GM20000 (cell line): ENCODE results near the gene TBRG4.

ENCODE experiments used
- DNase-seq: peaks from one replicate; pipeline ENCODE4 v3.0.0; 2012; ENCODE audit warnings: low spot score
- TF ChIP-seq, protein P1 (sequence below): IDR thresholded peaks from 2 replicates; pipeline ENCODE4 v1.5.1; 2012; ENCODE audit warnings: mild to moderate bottlenecking, control low read depth; ENCODE audit errors: extremely low read depth, missing control alignments

TBRG4 gene

GRCh38 chr7:45130910-45131309 lies 19.4 kb upstream of the TBRG4 start:
- TF ChIP-seq, protein P1, sequence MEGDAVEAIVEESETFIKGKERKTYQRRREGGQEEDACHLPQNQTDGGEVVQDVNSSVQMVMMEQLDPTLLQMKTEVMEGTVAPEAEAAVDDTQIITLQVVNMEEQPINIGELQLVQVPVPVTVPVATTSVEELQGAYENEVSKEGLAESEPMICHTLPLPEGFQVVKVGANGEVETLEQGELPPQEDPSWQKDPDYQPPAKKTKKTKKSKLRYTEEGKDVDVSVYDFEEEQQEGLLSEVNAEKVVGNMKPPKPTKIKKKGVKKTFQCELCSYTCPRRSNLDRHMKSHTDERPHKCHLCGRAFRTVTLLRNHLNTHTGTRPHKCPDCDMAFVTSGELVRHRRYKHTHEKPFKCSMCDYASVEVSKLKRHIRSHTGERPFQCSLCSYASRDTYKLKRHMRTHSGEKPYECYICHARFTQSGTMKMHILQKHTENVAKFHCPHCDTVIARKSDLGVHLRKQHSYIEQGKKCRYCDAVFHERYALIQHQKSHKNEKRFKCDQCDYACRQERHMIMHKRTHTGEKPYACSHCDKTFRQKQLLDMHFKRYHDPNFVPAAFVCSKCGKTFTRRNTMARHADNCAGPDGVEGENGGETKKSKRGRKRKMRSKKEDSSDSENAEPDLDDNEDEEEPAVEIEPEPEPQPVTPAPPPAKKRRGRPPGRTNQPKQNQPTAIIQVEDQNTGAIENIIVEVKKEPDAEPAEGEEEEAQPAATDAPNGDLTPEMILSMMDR, result no peak
- DNase-seq, result no peak

- no peak for DNase-seq
- TF ChIP-seq, protein P1, result no peak
Observed at GRCh38 chr7:45129906-45130305, 18.4 kb upstream of the TBRG4 start.

DNA sequence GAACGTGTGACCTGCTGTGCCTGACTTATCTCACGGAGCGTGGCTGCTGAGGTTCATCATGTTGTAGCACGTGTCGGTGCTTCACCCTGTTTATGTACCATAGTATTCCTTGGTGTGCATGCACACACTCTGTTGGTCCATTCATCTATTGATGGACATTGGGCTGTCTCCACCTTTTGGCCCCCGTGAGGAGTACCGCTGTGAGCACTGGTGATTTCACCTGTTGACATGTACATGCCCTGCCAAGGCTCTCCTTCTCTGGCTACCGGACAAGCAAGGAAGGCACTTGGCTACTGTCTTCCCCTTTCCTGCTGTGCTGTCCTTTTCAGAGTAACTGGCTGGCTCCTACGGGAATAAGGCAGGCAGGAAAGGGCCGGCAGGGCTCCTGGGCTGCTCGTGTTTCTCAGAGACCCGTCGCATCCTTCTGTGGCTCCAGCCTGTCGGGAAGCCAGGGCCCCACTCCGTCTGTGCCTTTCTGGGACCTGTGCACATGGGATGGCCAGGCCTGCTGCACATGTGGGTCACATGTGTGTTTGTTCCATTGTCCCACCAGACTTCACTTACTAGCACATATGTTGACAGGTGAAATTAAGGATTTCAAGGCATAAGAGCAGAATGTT lies 17.8 kb upstream of the TBRG4 start:
- TF ChIP-seq, protein P1, result no peak
- no peak for DNase-seq

GRCh38 chr7:45126920-45127319 lies 15.4 kb upstream of the TBRG4 start:
- TF ChIP-seq, protein P1, result no peak
- DNase-seq, result no peak

- TF ChIP-seq, protein P1, result no peak
- no peak for DNase-seq
Observed at GRCh38 chr7:45126201-45126600, 14.7 kb upstream of the TBRG4 start.

DNA sequence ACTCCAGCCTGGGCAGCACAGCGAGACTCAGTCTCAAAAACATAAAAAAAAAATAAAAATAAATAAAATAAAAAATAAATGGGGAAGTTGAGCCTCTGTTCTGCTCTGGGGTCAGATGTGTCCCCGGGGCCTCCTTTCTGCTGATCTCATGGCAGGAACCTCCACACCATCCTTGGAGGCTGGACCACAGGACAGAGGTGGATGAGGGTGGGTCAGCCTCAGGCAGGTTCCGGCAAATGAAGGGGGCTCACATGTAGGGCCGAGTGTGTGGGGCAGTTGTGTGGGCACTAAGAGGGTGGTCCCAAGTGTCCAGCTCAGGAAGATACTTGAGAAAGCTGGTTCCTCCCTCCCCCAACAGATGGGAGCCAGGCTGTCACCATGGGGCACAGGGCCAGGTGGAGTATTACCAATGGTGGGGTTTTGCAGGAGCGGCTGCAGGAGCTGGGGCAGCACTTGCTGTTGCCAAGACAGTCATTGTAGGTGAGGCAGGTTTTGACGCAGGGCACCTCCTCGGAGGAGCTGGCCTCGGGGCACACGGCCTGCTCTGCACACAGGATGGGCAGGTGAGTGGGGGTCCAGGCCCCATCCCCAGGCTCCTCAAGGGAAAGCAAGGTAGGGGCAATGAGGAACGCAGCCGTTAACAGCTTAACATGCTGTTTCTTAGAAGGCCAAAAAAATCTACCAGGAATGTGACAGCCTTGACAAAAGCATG lies 13.9 kb upstream of the TBRG4 start:
- DNase-seq, result no peak
- TF ChIP-seq, protein P1, result no peak

GRCh38 chr7:45123913-45124710 lies 12.6 kb upstream of the TBRG4 start:
- no peak for DNase-seq
- TF ChIP-seq, protein P1, result no peak
